HG03378 (cell line): ENCODE measurements around the gene C11orf91.
"Not testable (repeated sequence)": the region's sequence is repeated elsewhere in the genome, so short reads cannot be mapped to it uniquely, and the experiment has no call there.

ENCODE experiments used
- ATAC-seq: cut with Tn5 transposase; IDR thresholded peaks from one replicate; pipeline ENCODE4 v1.9.1; 2021; ENCODE audit warnings: mild to moderate bottlenecking, moderate library complexity; ENCODE audit not compliant: unreplicated experiment

The C11orf91 gene

GRCh38 chr11:33698921-33699320, 1.7 kb downstream of the C11orf91 start:
- no peak for ATAC-seq

DNA sequence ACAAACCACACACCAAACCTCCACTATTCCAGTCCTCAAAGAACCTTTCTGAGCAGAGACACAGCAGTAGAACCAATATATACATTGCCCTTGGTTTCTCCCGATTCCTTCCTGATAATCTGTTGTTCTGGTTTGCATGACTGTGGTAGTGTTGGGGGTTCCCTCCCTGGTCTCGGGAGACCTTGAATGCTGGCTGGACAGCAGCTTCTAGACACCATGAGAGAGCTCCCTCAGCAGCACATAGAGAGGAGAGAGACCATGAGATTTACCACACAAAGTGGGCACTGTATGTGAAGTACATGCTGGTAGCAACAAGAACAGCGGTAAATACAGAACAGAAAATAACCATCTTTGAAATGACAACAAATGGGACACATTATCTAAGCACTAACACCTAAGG, 2.6 kb downstream of the C11orf91 start:
- no peak for ATAC-seq

DNA sequence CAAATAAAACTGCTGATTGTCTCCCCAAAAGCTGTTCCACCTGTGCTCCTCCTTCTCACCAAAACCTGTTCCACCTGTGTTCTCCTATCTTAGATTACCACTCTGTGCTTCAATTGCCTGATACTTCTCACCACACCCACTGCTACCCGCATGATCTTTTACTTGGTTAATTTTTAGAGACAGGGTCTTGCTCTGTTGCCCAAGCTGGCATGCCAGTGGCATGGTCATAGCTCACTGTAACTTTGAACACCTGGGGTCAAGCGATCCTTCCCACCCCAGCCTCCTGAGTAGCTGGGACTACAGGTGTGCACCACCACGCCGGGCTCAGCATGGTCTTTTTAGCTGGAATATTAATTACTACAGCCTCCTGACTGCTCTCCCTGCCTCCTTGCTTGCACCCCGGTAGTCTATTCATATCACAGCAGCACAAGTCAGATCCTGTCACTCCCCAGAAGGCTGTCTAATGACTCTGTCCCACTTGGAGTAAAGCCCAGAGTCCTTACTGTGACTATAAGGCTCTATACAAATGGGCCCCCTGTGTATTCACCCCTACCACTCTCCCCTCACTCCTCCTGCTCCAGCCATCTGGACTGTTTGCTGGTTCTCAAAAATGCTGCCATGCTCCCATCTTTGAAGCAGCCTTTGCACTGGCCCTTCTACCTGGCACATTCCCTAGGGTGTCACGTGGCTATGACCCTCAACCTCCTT, 3.5 kb downstream of the C11orf91 start:
- ATAC-seq, result no peak

DNA sequence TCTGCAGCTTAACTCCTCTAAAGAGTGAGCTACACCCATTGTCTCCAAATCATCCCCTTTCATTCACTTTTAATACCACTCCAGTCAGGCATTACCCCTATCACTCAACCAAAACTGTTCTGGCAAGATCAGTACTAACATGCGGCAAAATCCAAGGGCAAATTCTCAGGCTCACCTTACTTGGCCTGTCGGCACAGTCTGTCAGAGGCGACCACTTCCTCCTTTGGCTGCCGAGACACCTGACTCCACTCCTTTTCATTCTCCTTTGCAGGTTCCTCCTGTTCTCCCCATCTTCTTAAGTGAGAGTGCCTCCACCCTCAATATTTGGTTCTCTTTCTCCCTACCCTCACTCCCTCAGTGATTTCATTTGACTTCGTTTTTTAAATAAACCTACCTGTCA, 4.2 kb downstream of the C11orf91 start:
- no peak for ATAC-seq

- no peak for ATAC-seq
These were observed 5.5 kb downstream of the C11orf91 start for GRCh38 chr11:33695051-33695566.

DNA sequence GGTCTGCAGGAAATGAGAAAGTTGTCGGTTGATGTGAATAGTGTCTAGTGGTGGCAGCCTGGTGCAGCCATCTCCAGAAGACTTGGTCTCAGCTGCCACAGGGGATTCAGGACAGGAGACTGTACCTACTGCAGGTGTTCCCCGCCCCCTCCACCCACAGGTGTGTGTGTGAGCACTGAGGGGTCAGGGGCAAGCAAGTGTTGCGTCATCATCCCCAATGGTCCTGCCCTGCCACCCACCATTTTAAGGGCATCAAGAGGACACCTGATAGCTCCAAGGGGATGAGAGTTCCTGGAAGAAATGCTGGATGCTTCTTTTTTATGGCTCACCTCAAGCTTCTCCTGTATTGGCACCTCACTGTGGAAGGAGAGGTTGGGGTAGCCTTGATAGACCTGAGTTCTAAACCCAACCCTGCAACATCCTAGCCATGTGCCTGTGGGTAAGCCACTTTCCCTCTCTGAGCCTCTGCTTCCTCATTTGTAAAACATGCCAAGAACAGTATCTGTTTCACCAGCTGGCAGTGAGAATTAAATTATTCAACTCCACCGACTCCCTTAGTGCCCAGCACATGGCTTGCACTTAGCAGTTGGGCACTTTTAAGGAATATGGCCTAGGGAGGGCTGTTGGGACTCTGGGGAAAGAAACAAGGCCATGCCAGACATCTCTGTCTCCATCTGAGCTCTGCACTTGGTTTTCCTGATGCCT, 6.1 kb downstream of the C11orf91 start:
- ATAC-seq, result no peak

DNA sequence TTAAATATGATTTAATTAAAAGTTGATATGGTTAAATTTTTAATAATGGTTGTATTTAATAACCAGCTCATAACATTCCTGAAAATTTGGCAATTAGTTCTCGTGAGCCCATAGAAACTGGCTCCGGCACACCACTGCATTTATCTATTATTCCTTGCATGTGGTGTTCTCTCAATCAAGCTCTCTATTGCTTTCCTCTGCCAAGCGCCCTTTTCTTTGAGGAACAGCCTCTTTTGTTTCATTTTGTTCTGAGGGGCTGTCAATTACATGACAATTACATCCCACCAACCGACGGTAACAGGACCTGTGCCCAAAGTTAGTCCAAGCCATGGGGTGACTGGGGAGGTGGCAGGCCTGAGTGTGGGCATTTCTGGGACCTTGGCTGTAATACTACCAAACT, 8.1 kb downstream of the C11orf91 start:
- no peak for ATAC-seq

DNA sequence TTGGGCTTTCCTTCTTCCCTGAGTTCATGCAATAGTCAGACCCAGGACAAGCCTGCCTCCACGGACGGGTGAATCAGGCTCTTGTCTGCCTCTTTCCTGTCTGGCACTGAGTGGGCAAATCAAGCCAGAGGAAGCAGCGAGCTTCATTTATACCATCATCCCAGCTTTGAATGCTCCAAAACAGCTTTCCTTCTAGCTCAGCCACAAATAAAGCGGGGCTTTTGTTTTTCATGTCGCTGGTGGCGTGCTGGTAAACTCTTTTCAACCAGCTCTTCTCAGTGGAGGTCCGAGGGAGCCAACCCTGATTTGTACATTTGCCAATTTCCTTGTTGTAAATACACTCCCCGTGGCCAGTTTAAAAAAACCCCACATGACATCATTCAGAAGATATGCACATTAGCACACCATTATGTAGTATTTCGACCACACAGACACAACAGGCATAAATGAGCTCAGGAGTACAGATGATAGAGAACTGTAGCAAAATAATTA, 8.6 kb downstream of the C11orf91 start:
- ATAC-seq, result no peak

GRCh38 chr11:33691066-33691864, 9.4 kb downstream of the C11orf91 start:
- no peak for ATAC-seq

GRCh38 chr11:33690290-33691065, 10.1 kb downstream of the C11orf91 start:
- no peak for ATAC-seq

- no peak for ATAC-seq
These were observed 11.1 kb downstream of the C11orf91 start for GRCh38 chr11:33689501-33689900.

GRCh38 chr11:33689085-33689484, 11.5 kb downstream of the C11orf91 start:
- ATAC-seq, result no peak

- ATAC-seq, result no peak
These were observed 12.7 kb downstream of the C11orf91 start for GRCh38 chr11:33687733-33688479.

DNA sequence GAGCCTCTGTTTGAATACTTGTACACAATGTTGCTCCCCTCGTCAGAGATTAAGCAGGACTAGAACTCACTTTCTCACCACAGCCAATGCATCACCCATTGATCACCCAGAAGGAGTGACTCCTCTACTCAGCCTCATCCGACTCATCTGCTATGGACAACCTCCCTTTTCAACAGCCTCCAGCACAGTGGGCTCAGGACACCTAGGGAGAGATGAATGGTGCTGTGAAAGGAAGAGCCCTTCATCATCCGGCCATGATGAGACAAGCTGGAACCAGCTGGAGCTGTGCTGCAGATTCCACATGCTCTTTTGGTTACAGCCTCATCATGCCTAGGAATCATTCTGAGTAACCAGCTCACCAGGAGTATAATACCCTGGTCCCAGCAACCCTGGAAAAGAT, 15.5 kb downstream of the C11orf91 start:
- no peak for ATAC-seq

GRCh38 chr11:33684003-33684706, 16.5 kb downstream of the C11orf91 start:
- no peak for ATAC-seq

DNA sequence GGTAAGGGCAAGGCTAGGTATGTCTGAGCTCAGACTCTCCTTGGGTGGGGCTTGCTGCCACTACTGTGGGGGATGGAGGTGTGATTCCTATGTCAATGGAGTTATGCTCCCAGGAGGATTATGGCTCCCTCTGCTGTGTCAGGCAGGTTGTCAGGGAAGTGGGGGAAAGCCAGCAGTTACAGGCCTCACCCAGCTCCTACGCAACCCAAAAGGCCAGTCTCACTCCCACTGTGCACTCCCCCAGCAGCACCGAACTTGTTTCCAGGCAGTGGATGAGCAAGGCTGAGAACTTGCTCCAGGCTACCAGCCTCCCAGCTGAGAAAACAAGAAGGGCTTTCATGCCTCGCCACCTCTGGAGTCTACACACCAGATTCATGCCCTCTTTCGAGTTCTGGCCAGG, 18.2 kb downstream of the C11orf91 start:
- no peak for ATAC-seq

GRCh38 chr11:33682019-33682418, 18.6 kb downstream of the C11orf91 start:
- ATAC-seq, result no peak

- ATAC-seq, result not testable (repeated sequence)
These were observed 22.0 kb downstream of the C11orf91 start for GRCh38 chr11:33678616-33679015.
